Central memory CD8-positive, alpha-beta T cell (primary cell): ENCODE results near the gene CSNK2B.
A peak's percentile ranks its signal among the peaks of the same experiment; 100 is the strongest.

Source experiments
- ATAC-seq: fragments of 150-1000 bp; cut with Tn5 transposase; replicated peaks from 2 replicates; pipeline ENCODE4 v1.10.0; 2022; ENCODE audit warnings: mild to moderate bottlenecking, moderate FRiP score, moderate number of reproducible peaks; ENCODE audit not compliant: poor library complexity, severe bottlenecking; ENCODE audit errors: extremely low read depth
- DNase-seq, 2 donors: peaks; one replicate each; pipeline ENCODE4 v3.0.0; 2021; ENCODE audit warnings: low spot score in 2 of 2
- H3K27ac Mint-ChIP-seq: one replicate; pipeline ENCODE4 v1.8.0; 2022; ENCODE audit warnings: low read depth, mild to moderate bottlenecking, moderate library complexity, mixed read lengths
- H3K27me3 Mint-ChIP-seq: one replicate; pipeline ENCODE4 v1.8.0; 2022; ENCODE audit warnings: mixed read lengths
- H3K36me3 Mint-ChIP-seq: one replicate; pipeline ENCODE4 v1.8.0; 2022; ENCODE audit warnings: mild to moderate bottlenecking, moderate library complexity, mixed read lengths; ENCODE audit not compliant: insufficient read depth
- H3K4me1 Mint-ChIP-seq: one replicate; pipeline ENCODE4 v1.8.0; 2022; ENCODE audit warnings: mixed read lengths
- H3K4me3 Mint-ChIP-seq: one replicate; pipeline ENCODE4 v1.8.0; 2022; ENCODE audit warnings: mild to moderate bottlenecking, moderate library complexity, mixed read lengths
- H3K9me3 Mint-ChIP-seq: one replicate; pipeline ENCODE4 v1.8.0; 2022; ENCODE audit warnings: mixed read lengths

The CSNK2B gene

DNA sequence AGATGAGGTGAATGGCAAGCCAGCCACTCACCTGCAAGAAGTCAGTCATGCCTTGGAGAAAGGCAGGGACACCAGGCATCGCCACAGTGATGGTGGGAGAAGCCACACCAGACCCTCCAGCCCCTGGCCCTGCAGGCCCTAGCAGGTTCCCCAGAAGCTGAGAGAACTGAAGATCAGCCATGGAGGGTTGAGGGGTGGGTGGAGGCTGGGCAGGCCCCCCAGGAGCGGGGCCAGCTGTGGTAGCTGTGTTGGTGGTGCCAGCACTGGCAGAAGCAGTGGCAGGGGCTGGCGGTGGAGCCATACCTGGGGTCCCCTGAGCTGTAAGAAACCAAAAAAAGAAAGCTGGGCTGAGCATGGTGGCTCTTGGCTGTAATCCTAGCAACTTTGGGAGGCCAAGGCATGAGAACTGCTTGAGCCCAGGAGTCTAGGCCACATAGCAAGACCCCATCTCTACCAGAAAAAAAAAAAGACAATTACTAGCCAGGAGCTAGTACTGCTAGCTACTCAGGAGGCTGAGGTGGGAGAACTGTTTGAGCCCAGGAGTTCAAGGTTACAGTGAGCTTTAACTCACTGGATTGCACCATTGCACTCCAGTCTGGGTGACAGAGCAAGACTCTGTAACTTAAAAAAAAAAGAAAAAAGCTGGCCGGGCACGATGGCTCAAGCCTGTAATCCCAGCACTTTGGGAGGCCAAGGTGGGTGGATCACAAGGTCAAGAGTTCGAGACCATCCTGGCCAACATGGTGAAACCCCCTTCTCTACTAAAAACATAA lies 22.9 kb upstream of the CSNK2B start:
- ATAC-seq (no peak), DNase-seq (no peak)
- Mint-ChIP-seq H3K4me1 (peaks cover 7% of the 10 kb centered on the region), H3K4me3 (no peak overlapping the region), H3K36me3 (peaks cover 65% of the 10 kb centered on the region), H3K9me3 (no peaks in the 10 kb centered on the region), H3K27ac (no peak overlapping the region), H3K27me3 (no peaks in the 10 kb centered on the region)

DNA sequence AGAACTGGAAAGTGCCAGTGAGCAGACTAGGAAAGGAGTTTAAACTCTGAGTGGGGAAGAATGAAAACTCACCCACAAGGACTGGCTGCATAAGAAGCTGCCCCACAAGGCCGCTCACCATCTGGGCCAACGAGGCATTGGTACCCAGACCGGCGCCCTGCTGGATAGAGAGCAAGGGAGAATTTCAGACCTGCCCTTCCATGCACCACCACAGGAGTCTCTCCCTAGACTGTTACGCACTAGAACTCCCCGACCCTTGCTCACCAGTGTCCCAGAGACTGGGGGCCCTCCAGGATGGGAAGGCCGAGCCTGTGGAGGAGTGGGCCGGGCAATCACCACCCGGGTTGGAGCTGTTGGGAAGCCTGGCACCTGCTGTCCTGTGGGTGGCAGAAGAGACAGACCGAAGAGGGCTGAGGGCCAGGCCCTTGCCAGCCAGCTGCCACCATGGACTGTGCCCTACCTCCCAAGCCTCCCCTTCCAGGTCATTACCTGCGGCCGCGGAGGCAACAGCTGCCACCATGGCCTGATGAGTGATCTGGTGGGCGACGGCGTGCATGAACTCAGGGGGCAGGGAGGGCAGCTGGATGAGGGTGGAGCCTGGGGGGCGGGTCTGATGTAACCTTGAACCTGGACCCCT lies 21.9 kb upstream of the CSNK2B start:
- H3K27me3 Mint-ChIP-seq, result no peaks in the 10 kb centered on the region
- DNase-seq, result no peak
- no peak for ATAC-seq
- H3K27ac Mint-ChIP-seq, result no peak overlapping the region
- no peak overlapping the region for H3K4me3 Mint-ChIP-seq
- H3K9me3 Mint-ChIP-seq, result no peaks in the 10 kb centered on the region
- H3K4me1 Mint-ChIP-seq, result peaks cover 10% of the 10 kb centered on the region
- peaks cover 69% of the 10 kb centered on the region for H3K36me3 Mint-ChIP-seq

DNA sequence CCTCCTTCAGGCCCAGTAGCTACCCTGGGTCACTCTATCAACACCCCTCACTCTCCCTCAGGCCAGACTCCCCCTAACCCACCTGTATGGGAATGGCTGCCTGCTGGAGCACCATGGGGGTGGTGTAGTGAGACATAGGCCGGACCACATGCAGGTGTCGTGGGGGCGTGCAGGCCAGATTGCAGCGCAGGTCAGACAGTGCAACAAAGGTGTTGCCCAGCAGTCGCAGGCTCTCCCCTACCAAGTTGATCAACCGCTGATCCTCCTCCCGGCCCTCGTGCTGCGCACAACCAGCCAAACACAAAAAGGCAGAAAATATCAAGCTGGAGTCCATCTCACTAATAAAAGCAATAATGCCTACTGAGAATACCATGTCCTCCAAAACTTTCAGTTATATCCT lies 20.6 kb upstream of the CSNK2B start:
- DNase-seq (no peak), ATAC-seq (no peak)
- Mint-ChIP-seq H3K27ac (peak overlapping the region; percentile 73), H3K4me1 (peaks cover 18% of the 10 kb centered on the region), H3K9me3 (no peaks in the 10 kb centered on the region), H3K36me3 (peaks cover 75% of the 10 kb centered on the region), H3K4me3 (no peak overlapping the region), H3K27me3 (no peaks in the 10 kb centered on the region)

DNA sequence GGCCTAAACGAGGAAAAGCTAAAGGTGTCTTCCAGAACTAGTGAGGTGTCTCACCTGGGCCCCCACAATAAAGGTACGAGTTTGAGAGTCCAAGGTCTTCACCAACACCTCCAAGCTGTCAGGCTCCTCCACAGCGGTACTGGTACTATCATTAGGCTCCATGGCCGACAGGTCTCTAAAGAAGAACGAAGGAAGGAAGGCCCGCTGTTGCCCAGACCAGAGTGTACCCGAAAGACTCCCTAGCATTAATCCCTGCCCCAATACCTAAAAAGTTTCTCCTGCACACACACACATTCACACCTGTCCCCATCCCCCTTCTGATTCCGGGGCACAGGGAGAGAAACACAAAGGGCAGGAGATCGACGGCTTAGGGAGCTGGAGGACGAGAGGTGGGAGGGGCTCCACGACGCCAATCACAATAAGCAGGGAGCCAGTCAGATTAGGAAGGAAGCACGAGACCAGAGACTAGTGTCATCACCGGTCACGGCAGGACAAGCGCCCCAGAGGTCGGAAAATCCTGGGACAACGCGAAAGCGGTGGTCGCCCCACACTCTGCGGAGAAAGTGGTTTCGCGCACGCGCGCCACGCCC lies 14.2 kb upstream of the CSNK2B start:
- peak overlapping the region; percentile 89 for H3K4me3 Mint-ChIP-seq
- peak overlapping the region; percentile 96 for H3K27ac Mint-ChIP-seq
- H3K36me3 Mint-ChIP-seq, result peaks cover 58% of the 10 kb centered on the region
- no peaks in the 10 kb centered on the region for H3K9me3 Mint-ChIP-seq
- DNase-seq (no peak), ATAC-seq (peak; percentile 13)
- H3K4me1 Mint-ChIP-seq, result peaks cover 47% of the 10 kb centered on the region
- H3K27me3 Mint-ChIP-seq, result no peaks in the 10 kb centered on the region

DNA sequence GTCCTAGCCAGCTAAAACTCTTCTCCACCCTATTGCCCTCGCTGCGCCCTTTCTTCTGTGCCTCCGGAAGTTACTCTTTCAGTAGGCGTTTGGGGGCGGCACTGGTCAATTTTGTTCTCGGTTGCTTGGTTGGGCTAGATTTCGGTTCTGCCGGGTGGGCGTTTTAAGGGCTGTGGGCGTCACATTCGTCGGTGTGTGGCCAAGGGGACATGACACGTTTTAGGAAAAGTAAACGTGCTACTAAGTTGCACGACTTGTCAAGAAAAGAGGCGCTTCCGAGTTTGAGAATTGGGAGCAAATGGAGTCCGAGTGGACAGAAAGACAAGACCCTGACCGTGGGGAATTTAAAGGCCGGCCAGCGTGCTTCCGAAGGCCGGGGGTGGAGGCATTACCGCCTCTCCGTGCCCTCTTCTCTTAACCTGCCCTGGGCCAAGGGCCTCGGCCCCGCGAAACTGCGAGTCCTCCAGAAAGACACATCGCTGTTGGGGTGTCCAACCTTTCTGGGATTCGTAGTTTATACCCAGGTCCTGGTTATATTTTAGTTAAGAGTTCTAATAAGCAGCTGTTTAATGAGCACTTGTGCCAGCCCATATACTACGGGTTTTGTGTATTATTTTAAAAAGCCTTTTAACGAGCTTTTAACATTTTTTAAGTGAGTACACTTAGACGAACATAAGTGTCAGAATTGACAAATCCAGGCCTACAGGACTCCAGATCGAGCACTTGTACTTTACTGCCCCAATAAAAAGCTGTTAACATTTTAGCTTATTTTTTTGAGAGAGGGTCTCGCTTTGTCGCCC lies 12.8 kb upstream of the CSNK2B start:
- Mint-ChIP-seq H3K4me3 (peak overlapping the region; percentile 89), H3K27me3 (no peaks in the 10 kb centered on the region), H3K4me1 (peaks cover 56% of the 10 kb centered on the region), H3K27ac (peak overlapping the region; percentile 96), H3K9me3 (no peaks in the 10 kb centered on the region), H3K36me3 (peaks cover 48% of the 10 kb centered on the region)
- DNase-seq (no peak), ATAC-seq (peak; percentile 76)

DNA sequence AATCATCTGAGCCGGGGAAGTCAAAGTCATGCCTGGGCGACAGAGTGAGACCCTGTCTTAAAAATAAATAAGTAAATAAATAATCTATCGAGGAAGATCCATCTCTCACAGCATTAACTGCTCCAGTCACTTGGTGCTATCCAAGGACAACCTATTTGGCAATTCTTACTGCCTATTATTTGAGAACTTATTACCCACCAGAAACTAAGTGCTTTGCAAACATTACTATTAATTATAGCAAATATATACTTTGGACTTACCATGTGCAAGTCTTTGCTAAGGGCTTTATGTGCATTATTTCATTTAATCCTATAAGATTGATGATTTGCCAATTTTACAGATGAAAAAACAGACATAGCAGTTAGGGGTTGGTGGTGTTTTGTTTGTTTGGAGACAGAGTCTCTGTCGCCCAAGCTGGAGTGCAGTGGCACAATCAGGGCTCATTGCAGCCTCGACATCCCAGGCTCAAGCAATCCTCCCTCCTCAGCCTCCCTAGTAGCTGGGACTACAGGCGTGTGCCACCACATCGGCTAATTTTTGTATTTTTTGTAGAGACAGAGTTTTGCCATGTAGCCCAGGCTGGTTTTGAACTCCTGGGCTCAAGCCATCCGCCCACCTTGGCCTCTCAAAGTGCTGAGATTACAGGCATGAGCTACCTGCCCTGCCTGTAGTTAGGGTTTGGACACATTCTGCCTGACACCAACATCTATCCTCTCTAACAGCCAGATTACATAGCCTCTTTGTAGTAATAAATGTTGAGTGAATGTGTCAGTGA lies 11.1 kb upstream of the CSNK2B start:
- Mint-ChIP-seq H3K27me3 (no peaks in the 10 kb centered on the region), H3K4me3 (no peak overlapping the region), H3K9me3 (no peaks in the 10 kb centered on the region), H3K36me3 (peaks cover 37% of the 10 kb centered on the region), H3K27ac (no peak overlapping the region), H3K4me1 (peaks cover 61% of the 10 kb centered on the region)
- ATAC-seq (no peak), DNase-seq (no peak)

DNA sequence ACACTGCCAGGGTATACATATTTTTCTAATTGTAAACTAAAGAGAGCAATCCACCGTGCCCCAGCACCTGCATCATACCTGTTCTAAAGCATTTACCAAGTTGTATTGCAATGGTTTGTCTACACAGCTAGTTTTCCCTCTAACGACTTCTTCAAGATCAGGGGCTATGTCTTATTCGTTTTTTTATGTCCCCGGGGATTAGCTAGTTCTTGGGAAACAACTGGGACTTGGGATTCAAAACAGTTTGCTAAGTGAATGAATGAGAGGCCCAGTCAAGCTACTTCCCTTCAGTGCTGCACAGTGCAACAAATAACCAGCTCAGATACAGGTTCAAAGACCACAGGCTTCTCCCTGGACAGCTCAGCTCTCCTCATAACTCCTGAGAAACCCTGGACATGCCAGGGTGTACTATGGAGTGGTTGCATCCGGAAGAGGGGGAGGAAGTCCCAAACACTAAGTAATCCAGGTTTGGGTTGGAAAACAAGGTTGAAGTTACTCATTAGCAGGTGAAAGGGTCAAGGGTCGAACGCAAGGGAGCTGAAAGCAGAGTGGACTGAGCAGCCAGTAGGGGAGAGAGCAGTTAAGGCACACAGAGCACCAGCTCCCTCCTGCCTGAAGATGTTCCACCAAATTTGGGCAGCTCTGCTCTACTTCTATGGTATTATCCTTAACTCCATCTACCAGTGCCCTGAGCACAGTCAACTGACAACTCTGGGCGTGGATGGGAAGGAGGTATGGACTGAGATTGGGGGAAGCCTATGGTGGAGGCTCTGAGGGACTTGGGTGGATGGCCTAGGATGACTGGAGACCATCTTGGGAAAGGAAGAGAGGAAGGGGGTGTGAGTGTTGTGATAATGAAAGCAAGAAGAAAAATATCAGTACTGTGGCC lies 10.3 kb upstream of the CSNK2B start, which contains the start of gene APOM:
Gene APOM, plus strand, starts transcription at position 546 of the 889 bp plus-strand sequence. Its CDS starts 73 bp downstream, at position 619.
- Mint-ChIP-seq H3K9me3 (no peaks in the 10 kb centered on the region), H3K36me3 (peaks cover 34% of the 10 kb centered on the region), H3K27ac (no peak within 1 kb of the TSS), H3K4me3 (no peak within 1 kb of the TSS), H3K27me3 (no peaks in the 10 kb centered on the region), H3K4me1 (peaks cover 67% of the 10 kb centered on the region)
- ATAC-seq (no peak), DNase-seq (no peak)

DNA sequence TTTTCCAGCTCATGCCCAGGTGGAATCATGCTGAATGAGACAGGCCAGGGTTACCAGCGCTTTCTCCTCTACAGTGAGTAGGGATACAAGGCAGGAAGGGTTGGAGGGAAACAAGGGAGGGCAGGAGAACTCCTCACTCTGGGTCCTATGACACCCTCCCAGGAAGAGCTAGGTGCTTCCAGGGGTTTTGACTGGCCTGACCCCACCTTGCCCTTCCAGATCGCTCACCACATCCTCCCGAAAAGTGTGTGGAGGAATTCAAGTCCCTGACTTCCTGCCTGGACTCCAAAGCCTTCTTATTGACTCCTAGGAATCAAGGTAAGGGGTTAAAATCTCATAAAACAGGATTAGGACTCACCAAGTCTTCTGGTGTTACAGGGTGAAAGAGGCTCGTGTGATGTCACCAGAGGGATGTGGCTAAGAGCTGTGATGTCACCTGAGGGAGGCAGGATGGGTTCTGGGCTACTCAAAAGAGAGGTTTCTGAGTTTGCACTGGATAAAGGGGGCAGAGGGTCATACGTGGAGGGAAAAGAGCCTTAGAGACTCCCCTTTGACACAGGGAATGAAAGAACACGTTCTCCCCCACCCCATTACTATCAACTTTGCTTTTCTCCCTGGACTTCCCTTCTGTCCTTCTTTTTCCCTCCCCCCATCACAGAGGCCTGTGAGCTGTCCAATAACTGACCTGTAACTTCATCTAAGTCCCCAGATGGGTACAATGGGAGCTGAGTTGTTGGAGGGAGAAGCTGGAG lies 8.3 kb upstream of the CSNK2B start:
- H3K36me3 Mint-ChIP-seq, result peaks cover 23% of the 10 kb centered on the region
- no peak for ATAC-seq
- H3K27me3 Mint-ChIP-seq, result no peaks in the 10 kb centered on the region
- DNase-seq, result no peak
- no peak overlapping the region for H3K27ac Mint-ChIP-seq
- H3K4me1 Mint-ChIP-seq, result peaks cover 63% of the 10 kb centered on the region
- H3K4me3 Mint-ChIP-seq, result peak overlapping the region; percentile 61
- H3K9me3 Mint-ChIP-seq, result no peaks in the 10 kb centered on the region

DNA sequence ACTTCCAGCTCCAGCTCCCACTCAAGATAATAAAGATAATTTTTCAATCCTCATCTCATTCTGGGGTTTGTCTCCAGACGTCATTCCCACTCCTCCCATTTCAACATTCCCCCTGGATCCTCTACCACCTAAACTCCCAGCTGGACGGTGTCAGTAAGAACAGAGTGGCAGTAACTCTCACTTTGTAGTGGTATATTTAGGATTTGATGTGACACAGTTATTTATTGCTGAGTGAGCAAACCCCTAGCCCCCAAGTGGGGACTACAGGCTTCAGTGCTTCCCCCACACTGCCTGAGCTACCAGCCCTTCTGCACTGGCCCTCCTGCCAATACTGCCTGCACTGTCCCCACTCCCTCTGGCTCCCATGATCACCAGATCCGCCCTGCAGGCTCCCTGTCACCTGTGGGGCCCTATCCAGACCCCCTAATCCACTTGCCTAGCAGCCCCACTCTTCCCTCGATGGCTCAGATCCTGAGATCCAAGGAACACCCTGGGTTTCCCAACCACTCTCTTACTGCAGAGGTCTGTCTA lies 7.7 kb upstream of the CSNK2B start:
- peaks cover 63% of the 10 kb centered on the region for H3K4me1 Mint-ChIP-seq
- peaks cover 21% of the 10 kb centered on the region for H3K36me3 Mint-ChIP-seq
- DNase-seq (no peak), ATAC-seq (no peak)
- H3K27ac Mint-ChIP-seq, result peak overlapping the region; percentile 81
- no peaks in the 10 kb centered on the region for H3K27me3 Mint-ChIP-seq
- H3K9me3 Mint-ChIP-seq, result no peaks in the 10 kb centered on the region
- peak overlapping the region; percentile 90 for H3K4me3 Mint-ChIP-seq

DNA sequence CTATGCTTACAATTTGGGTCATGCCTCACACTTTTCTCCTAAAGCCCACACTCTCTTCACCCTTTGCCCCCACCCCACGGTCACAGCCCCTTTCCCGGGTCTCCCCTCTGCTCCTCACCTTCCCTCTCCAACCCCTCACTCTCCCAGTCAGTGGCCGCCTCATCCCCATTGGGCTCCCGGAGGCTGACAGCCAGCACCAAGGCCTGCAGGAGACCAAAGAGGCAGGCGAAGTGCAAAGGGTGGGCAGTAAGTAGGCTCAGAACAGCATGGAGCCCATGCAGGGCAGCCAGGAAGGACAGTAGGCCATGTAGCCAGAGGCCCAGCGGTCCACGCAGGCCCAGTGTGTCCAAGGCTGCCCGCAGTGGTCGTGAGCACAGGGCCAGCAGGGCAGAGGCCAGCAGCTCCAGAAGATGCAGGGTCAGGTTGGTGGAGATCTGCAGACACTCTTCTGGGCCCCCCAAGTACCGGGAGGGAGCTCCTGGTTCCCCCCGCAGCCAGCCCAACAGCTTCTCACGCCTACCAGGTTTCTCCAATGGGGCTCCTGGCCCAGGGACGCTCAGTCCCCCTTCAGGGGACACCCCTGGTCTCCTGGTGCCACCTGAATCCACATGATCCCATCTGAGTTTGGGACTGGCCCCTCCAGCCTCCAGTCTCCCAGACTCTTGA lies 6.8 kb upstream of the CSNK2B start:
- DNase-seq, result no peak
- Mint-ChIP-seq H3K27ac (peak overlapping the region; percentile 78), H3K4me1 (peaks cover 69% of the 10 kb centered on the region), H3K36me3 (peaks cover 23% of the 10 kb centered on the region), H3K4me3 (peak overlapping the region; percentile 90), H3K27me3 (no peaks in the 10 kb centered on the region), H3K9me3 (no peaks in the 10 kb centered on the region)
- ATAC-seq, result no peak
